ENCODE data around the gene ZDHHC11. TPM values are rescaled to one million over a fixed set of nuclear protein-coding genes. Genes with fewer than 3 reads are reported as not detected.
A peak's percentile ranks its signal among the peaks of the same experiment; 100 is the strongest.
"Not testable (repeated sequence)": the region's sequence is repeated elsewhere in the genome, so short reads cannot be mapped to it uniquely, and the experiment has no call there.

The ZDHHC11 gene
- total RNA-seq, 1 experiment from 2014 or later = 0.12 TPM

GRCh38 chr5:811384-811783, 39.4 kb downstream of the ZDHHC11 start:
- DNase-seq (ENCODE audit: low read depth) = not testable (repeated sequence)

DNA sequence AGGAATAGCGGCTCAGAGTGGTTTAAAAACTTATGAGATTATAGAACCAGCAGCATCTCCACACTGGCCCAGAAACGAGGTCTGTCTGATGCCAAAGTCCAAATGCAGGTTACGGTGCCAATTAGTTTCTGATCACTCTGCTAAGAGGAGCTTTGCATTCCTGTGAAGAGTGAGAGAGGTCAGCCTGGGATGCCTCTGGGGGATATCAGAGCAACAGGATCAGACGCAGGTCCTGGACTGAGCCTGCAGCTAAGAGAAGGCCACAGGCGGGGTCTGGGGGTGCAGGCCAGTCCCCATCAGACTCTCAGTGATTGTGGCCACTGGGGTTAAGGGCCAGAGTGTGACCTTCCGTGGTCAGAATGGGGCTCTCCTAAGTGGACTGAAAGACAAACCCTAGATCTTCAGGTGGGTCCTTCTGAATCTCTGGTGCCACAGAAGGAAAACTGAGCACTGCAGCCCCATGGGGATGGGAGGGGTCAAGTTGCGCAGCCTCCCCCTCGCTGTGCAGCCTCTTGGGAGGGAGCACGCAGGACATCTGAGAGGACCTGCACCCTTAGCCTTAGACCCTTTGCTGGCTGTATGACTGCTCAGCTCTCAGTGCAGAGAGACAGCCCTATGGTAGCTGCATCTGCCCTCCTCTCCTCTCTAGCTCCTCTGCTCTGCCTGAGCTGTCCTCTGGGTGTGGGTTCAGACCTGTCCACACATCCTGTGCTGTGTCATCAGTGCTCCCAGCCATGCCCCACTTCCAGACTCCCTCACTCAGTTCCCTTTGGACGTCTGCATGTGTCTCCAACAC, 42.9 kb downstream of the ZDHHC11 start:
- not testable (repeated sequence) for DNase-seq (ENCODE audit: low read depth)

DNA sequence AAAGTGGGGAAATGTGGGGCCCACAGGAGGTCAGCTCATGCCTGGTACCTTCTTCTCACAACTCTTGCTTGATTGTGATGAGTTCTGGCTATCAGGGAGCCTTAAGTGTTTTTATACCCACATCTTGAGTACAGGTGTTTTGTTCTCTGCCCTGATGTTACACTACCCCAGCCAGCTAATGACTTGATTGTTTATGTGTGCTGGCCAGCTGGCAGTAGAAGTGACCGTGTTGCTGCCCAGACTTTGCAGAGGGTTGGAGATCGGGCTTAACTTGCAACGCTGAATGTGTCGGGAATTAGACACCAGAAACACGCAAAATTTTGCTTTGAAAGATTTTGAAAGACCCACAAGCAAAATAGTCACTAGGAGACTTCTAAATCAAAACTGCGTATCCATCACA, 49.3 kb downstream of the ZDHHC11 start:
- DNase-seq (ENCODE audit: low read depth) = no peak

DNA sequence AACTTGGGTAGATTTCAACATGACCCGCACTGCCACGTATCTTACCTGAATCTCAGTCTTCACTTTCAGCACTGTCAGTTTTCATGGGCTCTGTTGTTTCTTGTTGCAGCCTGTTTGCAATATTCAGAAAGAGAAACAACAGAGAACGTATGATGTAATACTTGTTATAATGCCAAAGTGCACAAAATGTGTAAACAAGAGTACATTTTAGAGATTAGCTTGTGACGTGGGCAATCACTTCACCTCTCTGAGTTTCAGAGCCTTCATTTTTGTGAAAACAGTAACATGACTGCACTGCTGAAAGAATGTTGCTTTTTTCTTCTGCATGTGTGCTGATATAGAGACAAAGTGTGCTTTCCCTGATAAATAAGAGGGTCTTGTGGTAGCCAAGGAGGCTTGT, 49.7 kb downstream of the ZDHHC11 start:
- DNase-seq (ENCODE audit: low read depth) = not testable (repeated sequence)

DNA sequence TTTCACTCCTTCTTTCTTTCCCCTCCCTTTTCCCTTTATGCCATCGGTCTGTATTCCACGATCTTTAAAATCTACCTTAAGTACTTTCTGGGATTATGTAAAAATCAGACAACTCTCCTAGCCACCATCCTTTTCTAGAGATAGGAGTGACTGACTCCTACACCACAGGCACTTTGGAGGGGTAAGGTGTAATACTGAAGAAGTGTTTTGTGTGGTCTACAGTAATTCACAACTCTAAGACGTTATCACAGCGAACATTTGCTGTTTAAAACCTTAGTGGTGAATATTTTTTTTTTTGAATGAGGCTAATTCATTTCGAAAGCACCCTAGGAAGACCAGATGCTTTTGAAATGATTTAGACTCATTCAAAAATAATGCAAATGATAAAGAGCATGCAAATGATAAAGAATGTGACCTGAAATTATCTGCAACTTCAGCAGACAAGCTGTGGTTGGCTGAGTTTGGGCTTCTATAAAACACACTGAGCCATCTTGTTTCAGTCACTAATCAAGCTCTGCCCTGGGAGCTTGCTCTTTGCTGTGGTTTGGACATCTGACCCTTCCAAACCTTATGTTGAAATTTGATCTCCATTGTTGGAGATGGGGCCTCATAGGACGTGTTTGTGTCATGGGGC, 52.2 kb downstream of the ZDHHC11 start:
- not testable (repeated sequence) for DNase-seq (ENCODE audit: low read depth)

- DNase-seq (ENCODE audit: low read depth) = not testable (repeated sequence)
Measured at GRCh38 chr5:797986-798385, 52.8 kb downstream of the ZDHHC11 start.

GRCh38 chr5:795873-796272, 54.9 kb downstream of the ZDHHC11 start:
- not testable (repeated sequence) for DNase-seq (ENCODE audit: low read depth)

- not testable (repeated sequence) for DNase-seq (ENCODE audit: low read depth)
Measured at GRCh38 chr5:794948-795347, 55.8 kb downstream of the ZDHHC11 start.

DNA sequence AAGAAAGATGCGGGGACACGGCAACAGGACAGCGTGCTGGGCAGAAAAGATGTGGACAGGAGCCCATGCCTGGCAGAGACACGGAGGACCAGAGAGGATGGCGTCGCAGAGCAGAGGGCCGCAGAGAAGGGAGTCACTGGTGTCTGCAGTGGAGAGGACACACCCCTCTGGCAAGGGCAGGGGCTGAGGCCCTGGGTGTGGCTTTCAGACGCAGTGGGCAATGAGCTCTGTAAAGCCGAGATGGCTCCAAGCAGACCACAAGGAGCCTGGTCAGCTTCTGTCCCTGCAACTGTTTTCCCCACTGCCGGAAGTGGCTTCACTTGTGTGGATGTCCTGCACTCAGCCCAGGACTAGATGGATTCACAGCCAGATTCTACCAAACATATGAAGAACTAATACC, 62.1 kb downstream of the ZDHHC11 start:
- DNase-seq (ENCODE audit: low read depth) = not testable (repeated sequence)

DNA sequence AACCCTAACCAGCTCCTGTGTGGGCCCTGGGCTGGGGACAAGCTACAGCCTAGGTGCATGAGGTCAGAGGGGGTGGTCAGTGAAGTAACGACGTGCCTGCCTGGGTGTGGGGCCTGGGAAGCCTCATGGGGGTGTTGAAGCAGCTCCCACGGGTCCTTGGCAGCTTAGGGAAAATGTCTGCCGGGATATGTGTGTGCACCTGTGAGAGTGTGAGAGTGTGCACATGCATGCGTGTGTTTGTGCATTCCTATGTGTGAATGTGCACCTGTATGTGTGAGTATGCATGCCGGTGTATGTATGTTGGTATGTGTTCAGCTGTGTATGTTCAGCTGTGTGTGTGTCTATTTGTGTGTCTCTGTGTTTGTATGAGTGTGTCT, 62.9 kb downstream of the ZDHHC11 start:
- not testable (repeated sequence) for DNase-seq (ENCODE audit: low read depth)

- DNase-seq (ENCODE audit: low read depth) = not testable (repeated sequence)
Measured at GRCh38 chr5:787224-787856, 63.4 kb downstream of the ZDHHC11 start.

- DNase-seq (ENCODE audit: low read depth) = not testable (repeated sequence)
Measured at GRCh38 chr5:785181-785705, 65.5 kb downstream of the ZDHHC11 start.

- DNase-seq (ENCODE audit: low read depth) = peak; percentile 53
Measured at GRCh38 chr5:784428-785177, 66.2 kb downstream of the ZDHHC11 start, which contains the start of gene ZDHHC11B. TSS of gene ZDHHC11B (minus strand) at chr5:784729. CDS start at chr5:766919, 17,810 bp downstream.

DNA sequence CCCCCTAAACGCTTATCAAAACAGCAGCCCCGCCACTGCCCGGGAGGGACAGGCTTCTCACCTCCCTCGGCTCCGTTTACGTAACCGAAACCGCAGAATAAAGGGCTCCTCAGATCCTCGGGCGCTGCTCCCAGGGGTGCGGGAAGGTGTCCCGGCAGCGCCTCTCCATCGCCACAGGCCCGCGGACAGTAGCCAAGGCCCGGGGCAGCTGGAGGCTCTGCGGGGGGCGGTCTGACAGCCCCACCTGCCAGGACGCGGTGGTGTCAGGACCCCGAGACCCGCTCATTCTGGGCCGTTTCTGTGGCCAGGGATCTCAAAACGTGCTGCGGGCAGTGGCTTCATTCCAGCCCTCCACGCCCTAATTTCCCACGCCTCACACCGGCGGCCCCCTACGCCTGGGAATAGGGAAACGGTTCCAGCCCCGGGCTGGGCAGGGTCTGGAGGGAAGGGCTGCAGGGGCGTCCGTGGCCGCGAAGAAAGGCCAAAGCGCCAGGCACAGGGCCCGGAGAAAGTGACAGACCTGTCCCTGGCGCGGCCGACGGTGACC, 66.8 kb downstream of the ZDHHC11 start:
- DNase-seq (ENCODE audit: low read depth) = not testable (repeated sequence)

GRCh38 chr5:783049-783802, 67.6 kb downstream of the ZDHHC11 start:
- not testable (repeated sequence) for DNase-seq (ENCODE audit: low read depth)

DNA sequence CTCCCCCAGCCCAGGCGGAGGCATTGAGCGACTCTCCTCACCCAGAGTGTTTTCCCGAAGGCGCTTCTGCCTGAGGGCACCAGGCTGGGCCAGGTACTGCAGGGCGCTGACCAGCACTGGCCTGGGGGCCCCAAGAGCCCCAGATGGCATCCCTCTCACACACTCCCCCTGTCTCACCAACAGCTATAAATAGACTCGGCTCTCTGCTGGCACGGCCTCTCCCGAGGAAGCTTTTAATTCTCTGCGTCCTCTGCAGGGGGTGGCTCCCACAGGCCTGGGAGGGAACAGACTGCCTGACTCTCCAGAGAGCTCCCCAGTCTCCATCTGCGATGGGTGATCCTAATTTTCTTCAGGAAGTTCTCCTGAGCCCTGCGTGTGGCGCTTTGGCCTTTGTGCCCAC, 68.4 kb downstream of the ZDHHC11 start:
- not testable (repeated sequence) for DNase-seq (ENCODE audit: low read depth)

GRCh38 chr5:780571-780970, 70.2 kb downstream of the ZDHHC11 start:
- DNase-seq (ENCODE audit: low read depth) = not testable (repeated sequence)

DNA sequence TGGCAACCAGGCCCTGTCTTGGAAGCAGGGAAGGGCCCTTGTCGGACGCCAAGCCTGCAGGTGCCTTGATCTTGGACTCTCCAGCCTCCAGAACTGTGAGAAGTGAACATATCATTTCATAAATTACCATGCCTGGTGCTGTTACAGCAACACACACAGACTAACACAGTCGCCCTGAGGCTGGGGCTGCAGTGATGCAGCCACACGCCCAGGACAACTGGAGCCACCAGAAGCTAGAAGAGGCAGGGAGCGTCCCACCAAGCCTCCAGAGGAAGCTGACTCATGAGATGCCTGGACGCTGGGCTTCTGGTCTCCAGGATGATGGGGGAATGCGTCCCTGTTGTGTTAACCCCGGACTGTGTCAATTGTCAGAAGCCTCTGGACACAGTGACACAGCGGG, 71.8 kb downstream of the ZDHHC11 start:
- DNase-seq (ENCODE audit: low read depth) = not testable (repeated sequence)

- not testable (repeated sequence) for DNase-seq (ENCODE audit: low read depth)
Measured at GRCh38 chr5:778421-778820, 72.4 kb downstream of the ZDHHC11 start.

- DNase-seq (ENCODE audit: low read depth) = no peak
Measured at GRCh38 chr5:777756-778161, 73.0 kb downstream of the ZDHHC11 start.

Data from RPMI7951 (cell line).